ENCODE measurements around the gene GOLGA6L10.
"Not testable (repeated sequence)": the region's sequence is repeated elsewhere in the genome, so short reads cannot be mapped to it uniquely, and the experiment has no call there.

DNA sequence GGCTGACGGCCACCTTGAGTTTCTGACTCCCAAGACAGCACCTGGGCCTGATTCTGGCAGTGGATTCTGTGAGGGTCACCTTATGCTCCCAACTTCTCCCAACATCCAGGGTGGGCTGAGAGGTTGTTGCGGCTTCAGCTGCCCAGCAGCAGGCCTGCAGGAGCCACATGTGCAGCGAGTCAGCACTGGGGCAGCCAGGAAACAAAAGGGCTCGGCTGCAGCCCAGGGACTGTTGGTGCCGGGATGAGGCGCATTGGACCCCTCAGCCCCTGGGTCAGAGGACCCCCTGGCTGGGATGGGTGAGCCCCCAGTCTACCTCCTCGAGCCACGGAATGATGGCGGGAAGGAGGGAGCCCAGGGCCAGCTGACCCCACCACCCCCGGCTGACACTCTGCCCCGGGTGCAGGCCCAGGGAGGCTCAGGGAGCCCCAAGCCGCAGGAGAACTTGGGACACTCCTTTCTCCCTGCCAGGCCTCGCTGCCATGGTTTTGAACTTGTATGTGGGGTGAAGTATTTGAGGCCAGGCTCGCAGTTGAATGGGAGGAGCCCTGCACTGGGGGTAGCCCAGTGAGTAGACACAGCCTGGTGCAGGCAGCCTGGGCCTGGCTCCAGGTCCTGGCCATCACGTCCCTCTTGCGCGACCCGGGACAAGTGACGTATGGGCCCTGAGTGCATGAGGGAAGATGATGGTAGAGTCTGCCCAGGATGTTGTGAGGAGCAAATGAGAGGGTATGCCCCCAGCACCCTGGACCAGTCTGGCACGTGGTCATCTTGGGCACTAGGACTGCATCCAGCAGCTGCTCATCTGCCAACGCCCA, 35.1 kb downstream of the GOLGA6L10 start:
- TF ChIP-seq, protein P1, sequence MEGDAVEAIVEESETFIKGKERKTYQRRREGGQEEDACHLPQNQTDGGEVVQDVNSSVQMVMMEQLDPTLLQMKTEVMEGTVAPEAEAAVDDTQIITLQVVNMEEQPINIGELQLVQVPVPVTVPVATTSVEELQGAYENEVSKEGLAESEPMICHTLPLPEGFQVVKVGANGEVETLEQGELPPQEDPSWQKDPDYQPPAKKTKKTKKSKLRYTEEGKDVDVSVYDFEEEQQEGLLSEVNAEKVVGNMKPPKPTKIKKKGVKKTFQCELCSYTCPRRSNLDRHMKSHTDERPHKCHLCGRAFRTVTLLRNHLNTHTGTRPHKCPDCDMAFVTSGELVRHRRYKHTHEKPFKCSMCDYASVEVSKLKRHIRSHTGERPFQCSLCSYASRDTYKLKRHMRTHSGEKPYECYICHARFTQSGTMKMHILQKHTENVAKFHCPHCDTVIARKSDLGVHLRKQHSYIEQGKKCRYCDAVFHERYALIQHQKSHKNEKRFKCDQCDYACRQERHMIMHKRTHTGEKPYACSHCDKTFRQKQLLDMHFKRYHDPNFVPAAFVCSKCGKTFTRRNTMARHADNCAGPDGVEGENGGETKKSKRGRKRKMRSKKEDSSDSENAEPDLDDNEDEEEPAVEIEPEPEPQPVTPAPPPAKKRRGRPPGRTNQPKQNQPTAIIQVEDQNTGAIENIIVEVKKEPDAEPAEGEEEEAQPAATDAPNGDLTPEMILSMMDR (IDR thresholded peaks at IDR 0.05; ENCODE audit: insufficient read depth, low read depth, low read length) = not testable (repeated sequence)
- not testable (repeated sequence) for TF ChIP-seq EZH2 (IDR thresholded peaks at IDR 0.05; ENCODE audit: insufficient read depth, low read length)

All from astrocyte (in vitro differentiated cells and primary cell).